ENCODE results near the gene TGIF2. TPM values are rescaled to one million over a fixed set of nuclear protein-coding genes. Genes with fewer than 3 reads are reported as not detected.

TGIF2 gene
- total RNA-seq, 6 donors from 2014 or later = 9.4 to 20.1 (median 11.9) TPM

- 86 to 87% methylated on average over 9 to 16 of the region's 16 CpGs for WGBS, 2 donors
- H3K4me1 ChIP-seq = peaks cover 0 to 4% (median 0%) of the 10 kb centered on the region in 4 donors
- TF ChIP-seq EP300 (IDR thresholded peaks at IDR 0.05) (no peak), POLR2AphosphoS5 (IDR thresholded peaks at IDR 0.05) (no peak), CTCF (IDR thresholded peaks at IDR 0.05) (no peak), POLR2A (IDR thresholded peaks at IDR 0.05) (no peak)
- no peak overlapping the region for H3K4me3 ChIP-seq
- ATAC-seq (ENCODE audit: low FRiP score in 2 of 2) (peak; percentile 5 to 35), DNase-seq (no peak)
- H3K27me3 ChIP-seq = no peaks in the 10 kb centered on the region
- peak overlapping the region in 3 of 4 donors; percentile 2 to 48 (median 35) for H3K27ac ChIP-seq
- H3K36me3 ChIP-seq = peaks cover 0 to 41% (median 18%) of the 10 kb centered on the region in 4 donors
- no peaks in the 10 kb centered on the region for H3K9me3 ChIP-seq
Observed at GRCh38 chr20:36549942-36550789, 23.2 kb upstream of the TGIF2 start.

GRCh38 chr20:36550790-36551299 lies 22.6 kb upstream of the TGIF2 start:
- no peak for DNase-seq
- Histone ChIP-seq H3K27ac (peak overlapping the region in 2 of 4 donors; percentile 2 to 48), H3K9me3 (no peaks in the 10 kb centered on the region), H3K36me3 (peaks cover 0 to 34% (median 16%) of the 10 kb centered on the region in 4 donors), H3K4me3 (no peak overlapping the region), H3K4me1 (peaks cover 0 to 4% (median 0%) of the 10 kb centered on the region in 4 donors), H3K27me3 (no peaks in the 10 kb centered on the region)
- WGBS, 2 donors = 76 to 78% methylated on average over 5 to 15 of the region's 15 CpGs
- ATAC-seq (ENCODE audit: low FRiP score in 2 of 2) = peak in 1 of 2 donors; percentile 14
- TF ChIP-seq EP300 (IDR thresholded peaks at IDR 0.05) (no peak), POLR2AphosphoS5 (IDR thresholded peaks at IDR 0.05) (no peak), POLR2A (IDR thresholded peaks at IDR 0.05) (no peak), CTCF (IDR thresholded peaks at IDR 0.05) (no peak)

- no peak overlapping the region for H3K4me3 ChIP-seq
- no peak for TF ChIP-seq CTCF (IDR thresholded peaks at IDR 0.05)
- TF ChIP-seq EP300 (IDR thresholded peaks at IDR 0.05) = no peak
- no peak for TF ChIP-seq POLR2AphosphoS5 (IDR thresholded peaks at IDR 0.05)
- TF ChIP-seq POLR2A (IDR thresholded peaks at IDR 0.05) = no peak
- no peaks in the 10 kb centered on the region for H3K36me3 ChIP-seq
- 83 to 86% methylated on average over 2 of the region's 2 CpGs for WGBS, 2 donors
- H3K4me1 ChIP-seq = peaks cover 0 to 7% (median 5%) of the 10 kb centered on the region in 4 donors
- no peak for DNase-seq
- H3K27me3 ChIP-seq = no peaks in the 10 kb centered on the region
- H3K9me3 ChIP-seq = no peaks in the 10 kb centered on the region
- H3K27ac ChIP-seq = no peak overlapping the region
- ATAC-seq (ENCODE audit: low FRiP score in 2 of 2) = no peak
Observed at GRCh38 chr20:36555248-36555647, 18.1 kb upstream of the TGIF2 start.

DNA sequence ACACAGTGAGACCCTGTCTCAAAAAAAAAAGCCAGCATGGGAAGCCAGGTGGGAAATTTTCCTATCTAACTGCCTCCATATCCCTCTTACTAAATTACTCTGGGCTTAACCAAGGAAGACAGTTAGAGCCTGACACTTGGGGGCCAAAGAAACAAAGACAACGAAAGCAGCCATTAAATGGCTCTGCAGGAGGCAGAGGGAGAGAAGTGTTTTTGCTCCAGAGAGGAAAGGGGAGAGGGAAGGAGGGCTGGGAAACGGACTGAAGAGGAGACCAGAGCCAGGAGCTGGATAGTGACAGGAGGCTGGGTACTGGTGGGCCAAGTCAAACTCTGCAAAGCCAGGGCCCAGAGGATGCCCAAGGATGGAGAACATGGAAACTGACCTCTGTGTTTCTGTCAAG lies 10.7 kb upstream of the TGIF2 start:
- H3K4me3 ChIP-seq = no peak overlapping the region
- DNase-seq (no peak), ATAC-seq (ENCODE audit: low FRiP score in 2 of 2) (no peak)
- TF ChIP-seq POLR2A (IDR thresholded peaks at IDR 0.05) (no peak), POLR2AphosphoS5 (IDR thresholded peaks at IDR 0.05) (no peak), CTCF (IDR thresholded peaks at IDR 0.05) (no peak), EP300 (IDR thresholded peaks at IDR 0.05) (no peak)
- WGBS, 2 donors = 86 to 87% methylated on average over 2 of the region's 2 CpGs
- H3K9me3 ChIP-seq = peaks cover 0 to 6% (median 2%) of the 10 kb centered on the region in 4 donors
- no peaks in the 10 kb centered on the region for H3K27me3 ChIP-seq
- no peaks in the 10 kb centered on the region for H3K4me1 ChIP-seq
- H3K27ac ChIP-seq = no peak overlapping the region
- no peaks in the 10 kb centered on the region for H3K36me3 ChIP-seq

Measured in upper lobe of left lung (tissue), 6 donors.